Neural cell (in vitro differentiated cells): ENCODE data around the gene SFTPD. TPM values are rescaled to one million over a fixed set of nuclear protein-coding genes. Genes with fewer than 3 reads are reported as not detected.

ENCODE experiments used
- H2AFZ ChIP-seq: fragments of 200-600, 300-800 bp; sonication (generic), shearing (Covaris generic); 2 replicates; pipeline ENCODE4 v1.6.0; 2014; ENCODE audit warnings: low read depth, mild to moderate bottlenecking, antibody characterized with exemption, low read length, moderate library complexity
- H3F3A ChIP-seq: fragments of 200-600 bp; shearing (Covaris generic); 2 replicates; pipeline ENCODE4 v1.6.1; 2016; ENCODE audit warnings: mild to moderate bottlenecking, moderate library complexity, mixed read lengths, antibody characterized with exemption, low read length; ENCODE audit not compliant: insufficient read depth, poor library complexity, severe bottlenecking
- H3K27ac ChIP-seq: fragments of 200-600, 300-800 bp; sonication (generic), shearing (Covaris generic); 2 replicates; pipeline ENCODE4 v1.5.1; 2014; ENCODE audit warnings: mild to moderate bottlenecking, low read length, moderate library complexity
- H3K27me3 ChIP-seq: fragments of 300-800, 200-600 bp; sonication (generic), shearing (Covaris generic); 2 replicates; pipeline ENCODE4 v1.6.0; 2014; ENCODE audit warnings: mild to moderate bottlenecking, low read depth, low read length, moderate library complexity; ENCODE audit not compliant: insufficient read depth
- H3K36me3 ChIP-seq: fragments of 300-800, 200-600 bp; sonication (generic), shearing (Covaris generic); 2 replicates; pipeline ENCODE4 v1.5.1; 2014; ENCODE audit warnings: mild to moderate bottlenecking, antibody characterized with exemption, low read length, moderate library complexity; ENCODE audit not compliant: insufficient read depth
- H3K4me2 ChIP-seq: fragments of 300-800, 200-600 bp; sonication (generic), shearing (Covaris generic); 2 replicates; pipeline ENCODE4 v1.6.0; 2014; ENCODE audit warnings: mild to moderate bottlenecking, low read length
- H3K4me3 ChIP-seq: fragments of 300-800, 200-600 bp; sonication (generic), shearing (Covaris generic); 2 replicates; pipeline ENCODE4 v1.5.1; 2014; ENCODE audit warnings: mild to moderate bottlenecking, low read length, moderate library complexity
- H3K79me2 ChIP-seq: fragments of 200-600 bp; shearing (Covaris generic); replicated peaks from 2 replicates; pipeline ENCODE4 v1.6.0; 2014; ENCODE audit warnings: mild to moderate bottlenecking, low read length, moderate library complexity; ENCODE audit not compliant: insufficient read depth
- H3K9ac ChIP-seq: fragments of 300-800, 200-600 bp; sonication (generic), shearing (Covaris generic); 2 replicates; pipeline ENCODE4 v1.6.1; 2016; ENCODE audit warnings: mild to moderate bottlenecking, low read length, mixed read lengths
- H3K9me2 ChIP-seq: fragments of 200-600 bp; shearing (Covaris generic); 2 replicates; pipeline ENCODE4 v1.6.1; 2016; ENCODE audit warnings: mild to moderate bottlenecking, low read length, mixed read lengths; ENCODE audit not compliant: insufficient read depth
- H3K9me3 ChIP-seq: fragments of 200-600, 300-800 bp; sonication (generic), shearing (Covaris generic); 2 replicates; pipeline ENCODE4 v1.6.1; 2016; ENCODE audit warnings: mild to moderate bottlenecking, mixed run types, low read length, moderate library complexity, mixed read lengths
- H4K20me1 ChIP-seq: fragments of 200-600 bp; shearing (Covaris generic); 2 replicates; pipeline ENCODE4 v1.6.1; 2016; ENCODE audit warnings: mild to moderate bottlenecking, mixed run types; ENCODE audit not compliant: insufficient read depth
- EP300 ChIP-seq: fragments of 450-650 bp; conservative IDR thresholded peaks from 2 replicates; pipeline ENCODE4 v1.6.1; 2014; ENCODE audit warnings: antibody characterized with exemption, mild to moderate bottlenecking, moderate library complexity; ENCODE audit not compliant: poor library complexity, severe bottlenecking
- EZH2 ChIP-seq: fragments of 200-600, 300-800 bp; shearing (Covaris generic), sonication (generic); IDR thresholded peaks from 2 replicates; pipeline ENCODE4 v1.6.1; 2014; ENCODE audit warnings: antibody characterized with exemption, low read length, borderline replicate concordance, mild to moderate bottlenecking; ENCODE audit not compliant: insufficient read depth, poor library complexity, severe bottlenecking
- MXI1 ChIP-seq: fragments of 450-650 bp; conservative IDR thresholded peaks from 2 replicates; pipeline ENCODE4 v1.6.1; 2014; ENCODE audit warnings: antibody characterized with exemption, mild to moderate bottlenecking; ENCODE audit not compliant: poor library complexity, severe bottlenecking
- POLR2AphosphoS5 ChIP-seq: IDR thresholded peaks from 2 replicates; pipeline ENCODE4 v1.6.1; 2012
- RAD21 ChIP-seq: fragments of 450-650 bp; conservative IDR thresholded peaks from 2 replicates; pipeline ENCODE4 v1.6.1; 2014; ENCODE audit warnings: antibody characterized with exemption, mild to moderate bottlenecking, moderate library complexity
- REST ChIP-seq: IDR thresholded peaks from 2 replicates; pipeline ENCODE4 v1.6.1; 2012; ENCODE audit warnings: borderline replicate concordance
- SMC3 ChIP-seq: fragments of 450-650 bp; conservative IDR thresholded peaks from 2 replicates; pipeline ENCODE4 v1.6.1; 2014; ENCODE audit warnings: antibody characterized with exemption, mild to moderate bottlenecking, moderate library complexity; ENCODE audit not compliant: poor library complexity
- TAF1 ChIP-seq: IDR thresholded peaks from 2 replicates; pipeline ENCODE4 v1.6.1; 2012; ENCODE audit warnings: low read depth
- polyA minus RNA-seq: library from RNA; depleted of rRNA, polyadenylated mRNA; stranded (reverse); fragments of >200 nt; gene quantifications from 2 replicates; pipeline ENCODE4 v1.2.3, GENCODE V29; 2014
- polyA plus RNA-seq: library from polyadenylated mRNA; depleted of rRNA; stranded (reverse); fragments of >200 nt; gene quantifications from 2 replicates; pipeline ENCODE4 v1.2.3, GENCODE V29; 2014
- TF ChIP-seq, protein P1 (sequence below): fragments of 450-650 bp; IDR thresholded peaks from 2 replicates; pipeline ENCODE4 v1.5.1; 2014; ENCODE audit warnings: antibody characterized with exemption, mild to moderate bottlenecking, moderate library complexity; ENCODE audit not compliant: poor library complexity, severe bottlenecking

SFTPD gene
- polyA plus RNA-seq = 0.51 and 1.4 TPM in 2 replicates
- 1.3 TPM in 1 of 2 replicates, not detected in the other for polyA minus RNA-seq

- H3K9me2 ChIP-seq = no peaks in the 10 kb centered on the region
- TF ChIP-seq MXI1 (no peak), EP300 (no peak), REST (no peak), POLR2AphosphoS5 (no peak), TAF1 (no peak)
- H2AFZ ChIP-seq = no peak within 1 kb of the TSS
- no peak within 1 kb of the TSS for H3K27ac ChIP-seq
- no peaks in the 10 kb centered on the region for H3K27me3 ChIP-seq
- no peaks in the 10 kb centered on the region for H3K79me2 ChIP-seq
- H3K9ac ChIP-seq = no peak within 1 kb of the TSS
- no peaks in the 10 kb centered on the region for H3F3A ChIP-seq
- peaks cover 8% of the 10 kb centered on the region for H3K9me3 ChIP-seq
- no peaks in the 10 kb centered on the region for H3K36me3 ChIP-seq
- H3K4me2 ChIP-seq = no peak within 1 kb of the TSS
- H4K20me1 ChIP-seq = no peaks in the 10 kb centered on the region
- no peak within 1 kb of the TSS for H3K4me3 ChIP-seq
These were observed at the start of gene SFTPD for GRCh38 chr10:79948976-79949722. Gene SFTPD, minus strand, starts transcription at chr10:79949105. Its CDS starts 2,446 bp downstream, at chr10:79946659.

- no peak overlapping the region for H3K9ac ChIP-seq
- H3K27ac ChIP-seq = no peak overlapping the region
- H3F3A ChIP-seq = no peaks in the 10 kb centered on the region
- H3K36me3 ChIP-seq = no peaks in the 10 kb centered on the region
- no peaks in the 10 kb centered on the region for H3K79me2 ChIP-seq
- no peaks in the 10 kb centered on the region for H3K27me3 ChIP-seq
- H3K9me2 ChIP-seq = no peaks in the 10 kb centered on the region
- H2AFZ ChIP-seq = no peak overlapping the region
- TF ChIP-seq SMC3 (no peak), POLR2AphosphoS5 (no peak), TAF1 (no peak), RAD21 (no peak), EZH2 (no peak), EP300 (no peak)
- TF ChIP-seq, protein P1, sequence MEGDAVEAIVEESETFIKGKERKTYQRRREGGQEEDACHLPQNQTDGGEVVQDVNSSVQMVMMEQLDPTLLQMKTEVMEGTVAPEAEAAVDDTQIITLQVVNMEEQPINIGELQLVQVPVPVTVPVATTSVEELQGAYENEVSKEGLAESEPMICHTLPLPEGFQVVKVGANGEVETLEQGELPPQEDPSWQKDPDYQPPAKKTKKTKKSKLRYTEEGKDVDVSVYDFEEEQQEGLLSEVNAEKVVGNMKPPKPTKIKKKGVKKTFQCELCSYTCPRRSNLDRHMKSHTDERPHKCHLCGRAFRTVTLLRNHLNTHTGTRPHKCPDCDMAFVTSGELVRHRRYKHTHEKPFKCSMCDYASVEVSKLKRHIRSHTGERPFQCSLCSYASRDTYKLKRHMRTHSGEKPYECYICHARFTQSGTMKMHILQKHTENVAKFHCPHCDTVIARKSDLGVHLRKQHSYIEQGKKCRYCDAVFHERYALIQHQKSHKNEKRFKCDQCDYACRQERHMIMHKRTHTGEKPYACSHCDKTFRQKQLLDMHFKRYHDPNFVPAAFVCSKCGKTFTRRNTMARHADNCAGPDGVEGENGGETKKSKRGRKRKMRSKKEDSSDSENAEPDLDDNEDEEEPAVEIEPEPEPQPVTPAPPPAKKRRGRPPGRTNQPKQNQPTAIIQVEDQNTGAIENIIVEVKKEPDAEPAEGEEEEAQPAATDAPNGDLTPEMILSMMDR = no peak
- H3K9me3 ChIP-seq = no peaks in the 10 kb centered on the region
- H4K20me1 ChIP-seq = no peaks in the 10 kb centered on the region
- no peak overlapping the region for H3K4me3 ChIP-seq
- no peak overlapping the region for H3K4me2 ChIP-seq
These were observed 47.2 kb upstream of the SFTPD start for GRCh38 chr10:79995979-79996634.
